ENCODE results near the gene DMAC1.

The DMAC1 gene

GRCh38 chr9:7790819-7791182 lies 8.8 kb downstream of the DMAC1 start:
- Histone ChIP-seq H3K79me2 (ENCODE audit: insufficient read depth, low read length) (no peaks in the 10 kb centered on the region), H3K9me2 (ENCODE audit: low read depth, low read length) (no peaks in the 10 kb centered on the region), H3K27me3 (ENCODE audit: insufficient read depth, low read length) (no peaks in the 10 kb centered on the region), H4K20me1 (ENCODE audit: insufficient read depth, low read length) (no peaks in the 10 kb centered on the region), H3K4me1 (ENCODE audit: insufficient read depth, low read length, severe bottlenecking) (no peaks in the 10 kb centered on the region), H3F3A (ENCODE audit: insufficient read depth, low read length) (no peaks in the 10 kb centered on the region), H3K27ac (ENCODE audit: low read depth, low read length, poor library complexity, severe bottlenecking) (no peak overlapping the region), H3K36me3 (ENCODE audit: insufficient read depth, low read length) (peaks cover 59% of the 10 kb centered on the region), H3K9me3 (ENCODE audit: low read length) (no peaks in the 10 kb centered on the region), H3K9ac (ENCODE audit: low read length) (no peak overlapping the region), H3K4me3 (ENCODE audit: low read depth, low read length, poor library complexity, severe bottlenecking) (no peak overlapping the region), H3K4me2 (ENCODE audit: low read length) (no peak overlapping the region), H2AFZ (ENCODE audit: low read length) (no peak overlapping the region)
- TF ChIP-seq EZH2 (IDR thresholded peaks at IDR 0.05; ENCODE audit: borderline replicate concordance, low read length), result no peak
- TF ChIP-seq, protein P1, sequence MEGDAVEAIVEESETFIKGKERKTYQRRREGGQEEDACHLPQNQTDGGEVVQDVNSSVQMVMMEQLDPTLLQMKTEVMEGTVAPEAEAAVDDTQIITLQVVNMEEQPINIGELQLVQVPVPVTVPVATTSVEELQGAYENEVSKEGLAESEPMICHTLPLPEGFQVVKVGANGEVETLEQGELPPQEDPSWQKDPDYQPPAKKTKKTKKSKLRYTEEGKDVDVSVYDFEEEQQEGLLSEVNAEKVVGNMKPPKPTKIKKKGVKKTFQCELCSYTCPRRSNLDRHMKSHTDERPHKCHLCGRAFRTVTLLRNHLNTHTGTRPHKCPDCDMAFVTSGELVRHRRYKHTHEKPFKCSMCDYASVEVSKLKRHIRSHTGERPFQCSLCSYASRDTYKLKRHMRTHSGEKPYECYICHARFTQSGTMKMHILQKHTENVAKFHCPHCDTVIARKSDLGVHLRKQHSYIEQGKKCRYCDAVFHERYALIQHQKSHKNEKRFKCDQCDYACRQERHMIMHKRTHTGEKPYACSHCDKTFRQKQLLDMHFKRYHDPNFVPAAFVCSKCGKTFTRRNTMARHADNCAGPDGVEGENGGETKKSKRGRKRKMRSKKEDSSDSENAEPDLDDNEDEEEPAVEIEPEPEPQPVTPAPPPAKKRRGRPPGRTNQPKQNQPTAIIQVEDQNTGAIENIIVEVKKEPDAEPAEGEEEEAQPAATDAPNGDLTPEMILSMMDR (IDR thresholded peaks at IDR 0.05; ENCODE audit: low read length), result no peak

- Histone ChIP-seq H4K20me1 (ENCODE audit: insufficient read depth, low read length) (no peaks in the 10 kb centered on the region), H3K9me3 (ENCODE audit: low read length) (no peaks in the 10 kb centered on the region), H3K4me2 (ENCODE audit: low read length) (no peak overlapping the region), H3K36me3 (ENCODE audit: insufficient read depth, low read length) (peaks cover 54% of the 10 kb centered on the region), H3F3A (ENCODE audit: insufficient read depth, low read length) (no peaks in the 10 kb centered on the region), H3K4me1 (ENCODE audit: insufficient read depth, low read length, severe bottlenecking) (no peaks in the 10 kb centered on the region), H3K79me2 (ENCODE audit: insufficient read depth, low read length) (no peaks in the 10 kb centered on the region), H2AFZ (ENCODE audit: low read length) (no peak overlapping the region), H3K27me3 (ENCODE audit: insufficient read depth, low read length) (no peaks in the 10 kb centered on the region), H3K4me3 (ENCODE audit: low read depth, low read length, poor library complexity, severe bottlenecking) (no peak overlapping the region), H3K27ac (ENCODE audit: low read depth, low read length, poor library complexity, severe bottlenecking) (no peak overlapping the region), H3K9ac (ENCODE audit: low read length) (no peak overlapping the region), H3K9me2 (ENCODE audit: low read depth, low read length) (no peaks in the 10 kb centered on the region)
- no peak for TF ChIP-seq EZH2 (IDR thresholded peaks at IDR 0.05; ENCODE audit: borderline replicate concordance, low read length)
- TF ChIP-seq, protein P1 (IDR thresholded peaks at IDR 0.05; ENCODE audit: low read length), result no peak
These were observed 9.4 kb downstream of the DMAC1 start for GRCh38 chr9:7790022-7790818.

GRCh38 chr9:7788772-7789171 lies 10.8 kb downstream of the DMAC1 start:
- H3K4me1 ChIP-seq (ENCODE audit: insufficient read depth, low read length, severe bottlenecking), result no peaks in the 10 kb centered on the region
- H3K9ac ChIP-seq (ENCODE audit: low read length), result no peak overlapping the region
- H3F3A ChIP-seq (ENCODE audit: insufficient read depth, low read length), result no peaks in the 10 kb centered on the region
- no peaks in the 10 kb centered on the region for H3K27me3 ChIP-seq (ENCODE audit: insufficient read depth, low read length)
- no peak overlapping the region for H3K4me3 ChIP-seq (ENCODE audit: low read depth, low read length, poor library complexity, severe bottlenecking)
- no peaks in the 10 kb centered on the region for H3K79me2 ChIP-seq (ENCODE audit: insufficient read depth, low read length)
- peaks cover 40% of the 10 kb centered on the region; the same call in 1 of the 2 replicates for H3K36me3 ChIP-seq (ENCODE audit: insufficient read depth, low read length)
- H3K27ac ChIP-seq (ENCODE audit: low read depth, low read length, poor library complexity, severe bottlenecking), result no peak overlapping the region
- H4K20me1 ChIP-seq (ENCODE audit: insufficient read depth, low read length), result no peaks in the 10 kb centered on the region
- H3K4me2 ChIP-seq (ENCODE audit: low read length), result no peak overlapping the region
- TF ChIP-seq, protein P1 (IDR thresholded peaks at IDR 0.05; ENCODE audit: low read length), result no peak
- no peak for TF ChIP-seq EZH2 (IDR thresholded peaks at IDR 0.05; ENCODE audit: borderline replicate concordance, low read length)
- H3K9me3 ChIP-seq (ENCODE audit: low read length), result no peaks in the 10 kb centered on the region
- H3K9me2 ChIP-seq (ENCODE audit: low read depth, low read length), result no peaks in the 10 kb centered on the region
- no peak overlapping the region for H2AFZ ChIP-seq (ENCODE audit: low read length)

Data from OCI-LY1 (cell line).